ENCODE measurements around the gene SPRR2A. TPM values are rescaled to one million over a fixed set of nuclear protein-coding genes. Genes with fewer than 3 reads are reported as not detected.

The SPRR2A gene
- total RNA-seq (2021; ENCODE audit: unreplicated experiment) (not detected), Bru-seq, nascent RNA (not detected), BruChase-seq, experiment 1, labeled RNA remaining after a 6-hour chase (not detected), BruChase-seq, experiment 2, labeled RNA remaining after a 2-hour chase (percentile 19 among the genes with signal in this experiment)
- 0.42 TPM in 1 of 2 replicates, not detected in the other for polyA plus RNA-seq (2012)
- long read RNA-seq: 0 reads

DNA sequence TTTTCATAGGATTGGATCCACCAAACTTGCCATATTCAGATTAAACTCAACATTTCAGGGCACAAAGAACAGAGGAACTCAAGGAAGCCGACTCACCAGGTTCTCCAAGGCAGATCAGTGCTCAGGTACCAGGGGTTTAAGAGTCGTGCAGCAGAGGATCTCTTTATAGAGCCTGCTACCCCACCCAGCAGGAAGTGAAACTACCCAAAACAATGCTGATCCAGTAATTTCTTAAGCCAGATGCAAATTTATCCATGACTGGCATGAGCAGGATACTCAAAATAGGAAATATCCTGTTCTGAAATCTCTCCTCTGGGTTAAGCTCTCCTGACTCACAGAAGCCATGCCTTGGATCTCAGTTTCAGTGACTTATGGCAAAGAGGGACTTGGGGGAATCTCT is at the start of gene SPRR2A:
SPRR2A (minus strand) TSS at position 138 of the 400 bp plus-strand sequence. CDS start 777 bp downstream, outside the sequence.
- peaks cover 31% of the 10 kb centered on the region for H3K27me3 ChIP-seq (ENCODE audit: insufficient read depth, low read length)
- no peak for TF ChIP-seq EZH2phosphoT487 (IDR thresholded peaks at IDR 0.05; ENCODE audit: borderline replicate concordance)
- TF ChIP-seq, protein P1, sequence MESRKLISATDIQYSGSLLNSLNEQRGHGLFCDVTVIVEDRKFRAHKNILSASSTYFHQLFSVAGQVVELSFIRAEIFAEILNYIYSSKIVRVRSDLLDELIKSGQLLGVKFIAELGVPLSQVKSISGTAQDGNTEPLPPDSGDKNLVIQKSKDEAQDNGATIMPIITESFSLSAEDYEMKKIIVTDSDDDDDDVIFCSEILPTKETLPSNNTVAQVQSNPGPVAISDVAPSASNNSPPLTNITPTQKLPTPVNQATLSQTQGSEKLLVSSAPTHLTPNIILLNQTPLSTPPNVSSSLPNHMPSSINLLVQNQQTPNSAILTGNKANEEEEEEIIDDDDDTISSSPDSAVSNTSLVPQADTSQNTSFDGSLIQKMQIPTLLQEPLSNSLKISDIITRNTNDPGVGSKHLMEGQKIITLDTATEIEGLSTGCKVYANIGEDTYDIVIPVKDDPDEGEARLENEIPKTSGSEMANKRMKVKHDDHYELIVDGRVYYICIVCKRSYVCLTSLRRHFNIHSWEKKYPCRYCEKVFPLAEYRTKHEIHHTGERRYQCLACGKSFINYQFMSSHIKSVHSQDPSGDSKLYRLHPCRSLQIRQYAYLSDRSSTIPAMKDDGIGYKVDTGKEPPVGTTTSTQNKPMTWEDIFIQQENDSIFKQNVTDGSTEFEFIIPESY (IDR thresholded peaks at IDR 0.05; ENCODE audit: extremely low read depth, insufficient replicate concordance, low read length): no peak
- no peak for TF ChIP-seq CEBPB (IDR thresholded peaks at IDR 0.05; ENCODE audit: low read depth)
- TF ChIP-seq FOSL1 (IDR thresholded peaks at IDR 0.05; ENCODE audit: low read depth): no peak
- RAD21 ChIA-PET (ENCODE audit: low non-redundant PET in 1 of 2, low total read pairs in 2 of 2, uncharacterized antibody in 2 of 2, unreplicated experiment in 2 of 2): no interaction called here

DNA sequence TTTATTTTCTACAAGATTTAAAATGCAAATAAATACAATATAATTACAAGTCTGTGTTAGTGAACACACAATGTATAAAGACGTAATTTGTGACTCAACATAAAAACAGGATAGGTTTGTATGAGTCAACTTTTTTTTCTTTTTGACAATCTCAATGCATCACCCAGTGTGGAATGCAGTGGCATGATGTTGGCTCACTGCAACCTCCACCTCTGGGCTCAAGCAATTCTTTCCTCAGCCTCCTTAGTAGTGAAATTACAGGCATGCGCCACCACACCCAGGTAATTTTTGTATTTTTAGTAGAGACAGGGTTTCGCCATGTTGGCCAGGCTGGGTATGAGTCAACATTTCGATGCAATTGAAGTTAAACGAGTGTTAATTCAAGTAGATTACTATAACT is 42.9 kb upstream of the SPRR2A start:
- H3K9ac ChIP-seq (ENCODE audit: low read length): no peak overlapping the region
- 0 out of 4 replicates have a peak overlapping the region, but pooled peaks of 1 of the 2 experiments have one; percentile 15 for H3K4me3 ChIP-seq (replicated peaks in 1 of 2; ENCODE audit: low read depth in 1 of 2, low read length in 2 of 2)
- no TSS peak for BruUV-seq (replicated peaks)
- peak overlapping the region; percentile 53; the same call in 1 of the 2 replicates for H3K27ac ChIP-seq (ENCODE audit: low read depth, low read length)
- H3K79me2 ChIP-seq (ENCODE audit: insufficient read depth, low read length): no peaks in the 10 kb centered on the region
- H3K36me3 ChIP-seq (ENCODE audit: control insufficient read depth in 1 of 2, insufficient read depth in 2 of 2, low read length in 2 of 2): no peaks in the 10 kb centered on the region
- peak; percentile 91 for ATAC-seq
- peak; percentile 81 for DNase-seq (ENCODE audit: low read depth, low spot score)
- ChIA-PET POLR2A (no interaction called here), CTCF (no interaction called here), RAD21 (ENCODE audit: low non-redundant PET in 1 of 2, low total read pairs in 2 of 2, uncharacterized antibody in 2 of 2, unreplicated experiment in 2 of 2) (no interaction called here)
- intact Hi-C loops (cut with micrococcal nuclease): no loop called here
- H2AFZ ChIP-seq (ENCODE audit: low read depth, low read length, poor library complexity, severe bottlenecking): peak overlapping the region; percentile 52
- no peaks in the 10 kb centered on the region for H4K20me1 ChIP-seq (ENCODE audit: insufficient read depth)
- H3K4me2 ChIP-seq (ENCODE audit: low read length): peak overlapping the region; percentile 60
- no peaks in the 10 kb centered on the region for H3K9me2 ChIP-seq (ENCODE audit: insufficient read depth)
- no peaks in the 10 kb centered on the region for H3K27me3 ChIP-seq (ENCODE audit: insufficient read depth, low read length)
- H3K9me3 ChIP-seq (ENCODE audit: control insufficient read depth in 1 of 2, insufficient read depth in 1 of 2, low read depth in 1 of 2, low read length in 2 of 2): no peaks in the 10 kb centered on the region
- peaks cover 9 to 20% of the 10 kb centered on the region in 2 experiments; a peak in 3 of 4 replicates for H3K4me1 ChIP-seq (ENCODE audit: control insufficient read depth in 1 of 2, insufficient read depth in 2 of 2, low read length in 2 of 2)
- TF ChIP-seq POLR2AphosphoS5 (IDR thresholded peaks at IDR 0.05; ENCODE audit: low read depth, low read length) (peak; percentile 21; the same call in 1 of the 2 replicates), JUND (IDR thresholded peaks at IDR 0.05) (peak; percentile 78), ZFX (IDR thresholded peaks at IDR 0.05) (no peak), SIN3A (IDR thresholded peaks at IDR 0.05; ENCODE audit: low read depth) (0 out of 2 replicates have a peak, but pooled peaks have one; percentile 27), ZNF274 (IDR thresholded peaks at IDR 0.05; ENCODE audit: low read depth, low read length) (no peak), SRF (IDR thresholded peaks at IDR 0.05; ENCODE audit: low read depth) (0 out of 2 replicates have a peak, but pooled peaks have one; percentile 26), SP1 (IDR thresholded peaks at IDR 0.05; ENCODE audit: low read depth) (peak; percentile 65), CEBPB (IDR thresholded peaks at IDR 0.05; ENCODE audit: low read depth) (peak; percentile 77), YY1 (IDR thresholded peaks at IDR 0.05; ENCODE audit: extremely low read depth, insufficient replicate concordance, low read depth, low read length) (peak; percentile 5), FOSL1 (IDR thresholded peaks at IDR 0.05; ENCODE audit: low read depth) (peak; percentile 75)
- TF ChIP-seq, protein P1 (IDR thresholded peaks at IDR 0.05; ENCODE audit: extremely low read depth, insufficient replicate concordance, low read length): no peak
- TF ChIP-seq, protein P2, sequence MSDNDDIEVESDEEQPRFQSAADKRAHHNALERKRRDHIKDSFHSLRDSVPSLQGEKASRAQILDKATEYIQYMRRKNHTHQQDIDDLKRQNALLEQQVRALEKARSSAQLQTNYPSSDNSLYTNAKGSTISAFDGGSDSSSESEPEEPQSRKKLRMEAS (IDR thresholded peaks at IDR 0.05): peak; percentile 51

More for the DNA sequence above, at the start of gene SPRR2A:
- H3K4me3 ChIP-seq (replicated peaks in 1 of 2; ENCODE audit: low read depth in 1 of 2, low read length in 2 of 2): no peak within 1 kb of the TSS
- no peaks in the 10 kb centered on the region for H3K79me2 ChIP-seq (ENCODE audit: insufficient read depth, low read length)
- ATAC-seq: no peak
- H3K9me2 ChIP-seq (ENCODE audit: insufficient read depth): no peaks in the 10 kb centered on the region
- no peak for DNase-seq (ENCODE audit: low read depth, low spot score)
- no peaks in the 10 kb centered on the region for H3K36me3 ChIP-seq (ENCODE audit: control insufficient read depth in 1 of 2, insufficient read depth in 2 of 2, low read length in 2 of 2)
- no peaks in the 10 kb centered on the region for H3K4me1 ChIP-seq (ENCODE audit: control insufficient read depth in 1 of 2, insufficient read depth in 2 of 2, low read length in 2 of 2)
- no peak within 1 kb of the TSS for H2AFZ ChIP-seq (ENCODE audit: low read depth, low read length, poor library complexity, severe bottlenecking)
- ChIA-PET CTCF (interaction anchor here (1.5 kb wide), 1 partner anchor 10 kb away, joined by 4 read pairs; no protein-coding TSS in a partner anchor), POLR2A (no interaction called here)
- no peak within 1 kb of the TSS for H3K4me2 ChIP-seq (ENCODE audit: low read length)
- H3K9me3 ChIP-seq (ENCODE audit: control insufficient read depth in 1 of 2, insufficient read depth in 1 of 2, low read depth in 1 of 2, low read length in 2 of 2): no peaks in the 10 kb centered on the region
- no TSS peak for BruUV-seq (replicated peaks)
- no peak within 1 kb of the TSS for H3K27ac ChIP-seq (ENCODE audit: low read depth, low read length)
- H4K20me1 ChIP-seq (ENCODE audit: insufficient read depth): no peaks in the 10 kb centered on the region
- intact Hi-C loops (cut with micrococcal nuclease): no loop called here
- H3K9ac ChIP-seq (ENCODE audit: low read length): no peak within 1 kb of the TSS
